ENCODE data around the gene AARSD1.
"Not testable (repeated sequence)": the region's sequence is repeated elsewhere in the genome, so short reads cannot be mapped to it uniquely, and the experiment has no call there.

The AARSD1 gene

DNA sequence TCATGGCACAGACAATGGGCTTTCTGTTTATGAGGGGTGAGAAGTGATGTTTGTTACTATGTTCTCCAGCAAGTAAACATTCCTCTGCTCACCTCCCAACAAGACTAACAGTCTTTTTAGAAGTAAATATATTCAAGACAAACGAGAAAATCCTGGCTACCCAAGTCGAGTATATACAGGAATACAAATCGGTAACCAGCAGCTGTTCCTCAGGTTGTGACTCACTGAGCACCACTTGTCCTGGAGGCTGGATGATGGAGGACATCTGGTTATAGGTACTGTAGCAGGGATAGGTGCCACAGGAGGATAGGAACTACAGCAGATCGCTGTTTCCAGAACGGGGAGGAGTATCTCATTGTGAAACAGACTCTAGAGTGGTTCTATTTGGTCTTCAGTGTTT, 28.6 kb upstream of the AARSD1 start:
- Mint-ChIP-seq H3K36me3 (peaks cover 22 to 49% of the 10 kb centered on the region in 2 donors), H3K4me1 (peaks cover 12 to 25% of the 10 kb centered on the region in 2 donors), H3K4me3 (no peak overlapping the region), H3K27me3 (no peaks in the 10 kb centered on the region), H3K27ac (no peak overlapping the region), H3K9me3 (no peaks in the 10 kb centered on the region)
- ATAC-seq (replicated peaks) (no peak), DNase-seq (no peak)

DNA sequence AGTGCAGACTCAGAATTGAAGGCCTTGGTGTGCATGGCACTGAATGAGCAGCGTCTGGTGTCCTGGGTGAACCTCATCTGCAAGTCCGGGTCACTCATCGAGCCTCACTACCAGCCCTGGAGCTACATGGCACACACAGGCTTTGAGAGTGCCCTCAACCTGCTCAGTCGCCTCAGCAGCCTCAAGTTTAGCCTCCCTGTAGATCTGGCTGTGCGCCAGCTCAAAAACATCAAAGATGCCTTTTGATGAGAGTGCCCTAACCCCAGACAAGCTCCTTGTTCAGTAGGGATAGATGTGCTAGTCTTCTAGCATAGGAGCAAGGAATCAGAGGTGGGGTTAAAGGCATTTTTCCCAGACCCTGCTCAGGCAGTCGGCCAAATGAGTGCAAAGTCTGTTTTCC, 27.2 kb upstream of the AARSD1 start:
- Mint-ChIP-seq H3K4me1 (peaks cover 10 to 22% of the 10 kb centered on the region in 2 donors), H3K9me3 (no peaks in the 10 kb centered on the region), H3K4me3 (no peak overlapping the region), H3K36me3 (peaks cover 22 to 52% of the 10 kb centered on the region in 2 donors), H3K27me3 (no peaks in the 10 kb centered on the region), H3K27ac (peak overlapping the region; percentile 9)
- no peak for ATAC-seq (replicated peaks)
- no peak for DNase-seq

DNA sequence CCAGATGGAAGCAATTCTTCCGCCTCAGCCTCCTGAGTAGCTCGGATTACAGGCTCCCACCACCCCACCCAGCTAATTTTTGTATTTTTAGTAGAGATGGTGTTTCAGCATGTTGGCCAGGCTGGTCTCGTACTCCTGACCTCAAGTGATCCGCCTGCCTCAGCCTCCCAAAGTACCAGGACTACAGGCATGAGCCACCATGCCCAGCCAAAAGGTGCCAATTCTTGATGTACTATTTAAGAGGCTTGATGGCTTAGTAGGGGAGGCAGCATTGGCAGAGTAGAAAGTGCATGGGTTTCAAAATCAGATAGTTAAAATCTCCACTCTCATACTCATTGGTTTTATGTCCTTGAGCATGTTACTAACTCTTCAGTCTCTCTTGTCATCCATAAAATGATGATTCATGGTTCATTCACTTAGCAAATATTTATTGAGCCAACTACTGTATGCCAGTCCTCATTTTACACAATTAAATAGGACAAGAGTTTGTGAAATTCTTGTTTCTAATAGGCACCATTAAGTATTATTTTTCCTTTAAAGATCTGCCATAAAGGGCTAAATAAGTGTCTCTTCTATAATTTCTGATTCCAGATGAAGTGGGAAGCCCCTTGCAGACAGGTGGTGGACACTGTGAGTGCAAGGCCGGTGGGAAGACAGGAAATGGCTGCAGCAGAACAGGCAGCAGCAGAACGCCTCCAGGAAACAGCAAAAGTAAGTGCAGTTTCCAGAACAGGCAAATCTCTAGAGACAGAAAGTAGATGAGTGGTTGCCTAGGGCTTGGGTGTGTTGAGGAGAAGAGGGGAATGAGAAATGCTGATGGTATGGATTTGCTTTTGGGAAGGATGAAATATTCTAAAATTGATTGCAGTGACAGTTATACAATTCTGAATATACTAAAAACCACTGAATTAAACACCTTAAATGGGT, 25.7 kb upstream of the AARSD1 start:
- Mint-ChIP-seq H3K9me3 (no peaks in the 10 kb centered on the region), H3K27ac (peak overlapping the region; percentile 86), H3K36me3 (peaks cover 20 to 49% of the 10 kb centered on the region in 2 donors), H3K27me3 (no peaks in the 10 kb centered on the region), H3K4me3 (no peak overlapping the region), H3K4me1 (peaks cover 16 to 27% of the 10 kb centered on the region in 2 donors)
- DNase-seq (no peak), ATAC-seq (replicated peaks) (no peak)

DNA sequence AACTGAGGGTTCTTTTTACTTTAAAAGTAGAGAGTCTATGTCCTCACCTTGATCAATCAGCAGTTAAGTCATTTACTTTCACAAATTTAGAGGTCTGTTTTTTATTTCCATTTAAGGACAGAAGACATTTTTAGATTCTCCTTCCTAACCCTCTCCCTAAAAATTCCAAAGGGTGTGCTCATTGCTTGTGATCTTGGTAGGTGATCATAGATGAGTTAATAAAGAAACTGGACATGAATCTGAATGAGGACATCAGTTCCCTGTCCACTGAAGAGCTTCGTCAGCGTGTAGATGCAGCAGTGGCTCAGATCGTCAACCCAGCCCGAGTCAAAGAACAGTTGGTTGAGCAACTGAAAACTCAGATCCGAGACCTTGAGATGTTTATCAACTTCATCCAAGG, 24.9 kb upstream of the AARSD1 start:
- Mint-ChIP-seq H3K9me3 (no peaks in the 10 kb centered on the region), H3K4me3 (no peak overlapping the region), H3K27ac (peak overlapping the region; percentile 51), H3K4me1 (peaks cover 22 to 31% of the 10 kb centered on the region in 2 donors), H3K27me3 (no peaks in the 10 kb centered on the region), H3K36me3 (peaks cover 17 to 48% of the 10 kb centered on the region in 2 donors)
- ATAC-seq (replicated peaks) (no peak), DNase-seq (no peak)

DNA sequence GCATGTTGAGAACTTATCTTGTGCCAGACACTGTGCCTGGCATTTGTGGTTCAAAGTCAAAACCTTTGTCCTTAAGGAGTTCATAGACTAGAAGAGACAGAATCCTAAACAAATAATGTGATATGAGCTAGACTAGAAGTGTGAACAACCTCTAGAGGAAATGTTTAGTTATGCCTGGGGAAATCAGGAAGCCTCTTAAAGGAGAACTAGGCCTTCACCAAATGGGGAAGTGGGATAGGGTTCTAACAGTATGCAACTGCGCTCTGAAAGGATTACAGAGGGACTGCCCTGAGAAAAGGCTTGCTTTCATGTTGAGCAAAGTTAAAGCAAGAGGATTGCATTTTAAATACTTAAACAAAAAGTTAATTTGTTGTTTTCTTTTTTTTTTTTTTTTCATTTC, 21.0 kb upstream of the AARSD1 start:
- Mint-ChIP-seq H3K4me3 (peak overlapping the region; percentile 49 to 74), H3K27ac (peak overlapping the region; percentile 60), H3K27me3 (no peaks in the 10 kb centered on the region), H3K4me1 (peaks cover 28 to 63% of the 10 kb centered on the region in 2 donors), H3K9me3 (no peaks in the 10 kb centered on the region), H3K36me3 (peaks cover 17 to 40% of the 10 kb centered on the region in 2 donors)
- peak; percentile 86 for ATAC-seq (replicated peaks)
- peak; percentile 34 for DNase-seq

DNA sequence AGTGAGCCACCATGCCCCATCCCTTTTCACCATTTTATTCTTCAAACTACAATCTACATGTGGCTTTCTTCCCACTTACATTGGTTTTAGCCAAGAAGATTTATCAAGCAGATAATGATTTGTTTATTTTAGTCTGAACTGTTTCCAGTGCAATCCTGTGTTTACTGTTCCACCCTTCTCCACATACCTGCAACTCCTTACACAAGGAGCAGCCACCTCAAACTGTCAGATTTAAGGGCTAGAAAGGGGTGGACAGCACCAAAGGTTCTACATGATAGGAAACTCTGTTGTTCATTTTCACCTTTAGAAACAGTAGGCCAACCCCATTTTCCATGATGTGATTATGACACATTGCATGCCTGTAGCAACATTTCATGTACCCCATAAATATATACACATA, 18.0 kb upstream of the AARSD1 start:
- Mint-ChIP-seq H3K27me3 (no peaks in the 10 kb centered on the region), H3K4me1 (peaks cover 29 to 72% of the 10 kb centered on the region in 2 donors), H3K36me3 (peaks cover 12 to 22% of the 10 kb centered on the region in 2 donors), H3K27ac (peak overlapping the region; percentile 76), H3K9me3 (no peaks in the 10 kb centered on the region), H3K4me3 (peak overlapping the region; percentile 86 to 99)
- ATAC-seq (replicated peaks), result no peak
- no peak for DNase-seq

DNA sequence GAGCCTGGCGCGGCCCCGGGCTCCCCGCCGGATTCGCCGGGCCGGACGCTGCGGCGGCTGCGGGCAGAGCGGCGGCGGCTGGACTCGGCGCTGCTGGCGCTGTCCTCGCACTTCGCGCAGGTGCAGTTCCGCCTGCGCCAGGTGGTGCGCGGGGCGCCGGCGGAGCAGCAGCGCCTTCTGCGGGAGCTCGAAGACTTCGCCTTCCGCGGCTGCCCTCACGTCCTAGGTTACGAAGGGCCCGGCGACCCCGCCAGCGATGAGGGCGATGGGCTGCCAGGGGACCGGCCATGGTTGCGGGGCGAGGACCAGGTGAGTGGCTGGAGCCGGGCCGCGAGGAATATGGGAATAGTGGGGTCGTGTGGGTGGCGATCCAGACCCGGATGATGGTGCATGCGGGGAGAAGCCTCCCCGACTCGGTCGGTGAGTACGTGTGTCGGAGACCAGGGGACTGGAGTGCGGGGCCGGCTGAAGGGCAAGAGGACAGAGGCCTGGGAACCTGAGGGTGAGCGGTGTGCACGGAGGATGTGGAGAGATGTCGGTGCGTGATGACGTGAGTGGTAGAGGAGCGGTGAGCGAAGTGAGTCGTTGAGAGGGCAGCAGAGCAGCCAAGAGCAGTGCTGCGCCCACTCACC, 16.6 kb upstream of the AARSD1 start:
- Mint-ChIP-seq H3K27me3 (no peaks in the 10 kb centered on the region), H3K9me3 (no peaks in the 10 kb centered on the region), H3K4me3 (peak overlapping the region; percentile 86 to 99), H3K27ac (peak overlapping the region; percentile 98), H3K36me3 (peaks cover 12 to 22% of the 10 kb centered on the region in 2 donors), H3K4me1 (peaks cover 28 to 68% of the 10 kb centered on the region in 2 donors)
- DNase-seq (peak; percentile 68), ATAC-seq (replicated peaks) (peak; percentile 73 to 75)

DNA sequence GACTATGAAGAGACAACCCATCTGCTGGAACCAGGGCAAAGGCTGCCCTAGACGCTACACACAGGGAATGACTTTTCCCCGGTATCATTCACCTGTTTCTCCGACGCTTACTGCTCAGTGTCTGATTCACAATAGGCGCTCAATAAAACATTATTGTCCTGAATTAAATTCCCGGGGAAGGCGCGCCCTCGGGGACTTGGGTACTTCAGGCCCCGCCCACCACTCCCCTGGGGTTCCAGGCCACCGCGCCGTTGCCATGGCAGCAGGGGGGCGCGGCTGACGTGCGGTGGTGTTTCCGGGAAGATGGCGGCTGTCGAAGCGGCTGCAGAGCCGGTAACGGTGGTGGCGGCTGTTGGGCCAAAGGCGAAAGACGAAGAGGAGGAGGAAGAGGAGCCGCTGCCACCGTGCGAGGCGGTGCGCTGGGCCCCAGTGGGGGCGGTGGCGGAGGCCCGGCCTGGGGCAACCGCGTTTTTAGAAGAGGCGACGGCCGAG, 16.1 kb upstream of the AARSD1 start, which contains the start of gene RUNDC1:
RUNDC1 (plus strand) TSS at position 292 of the 492 bp plus-strand sequence; CDS start at position 304, 12 bp downstream.
- peak; percentile 81 for DNase-seq
- Mint-ChIP-seq H3K36me3 (peaks cover 12 to 22% of the 10 kb centered on the region in 2 donors), H3K4me1 (peaks cover 26 to 65% of the 10 kb centered on the region in 2 donors), H3K27me3 (no peaks in the 10 kb centered on the region), H3K9me3 (no peaks in the 10 kb centered on the region), H3K4me3 (peak within 1 kb of the TSS; percentile 86 to 99), H3K27ac (peak within 1 kb of the TSS; percentile 98)
- ATAC-seq (replicated peaks), result peak; percentile 68 to 74

DNA sequence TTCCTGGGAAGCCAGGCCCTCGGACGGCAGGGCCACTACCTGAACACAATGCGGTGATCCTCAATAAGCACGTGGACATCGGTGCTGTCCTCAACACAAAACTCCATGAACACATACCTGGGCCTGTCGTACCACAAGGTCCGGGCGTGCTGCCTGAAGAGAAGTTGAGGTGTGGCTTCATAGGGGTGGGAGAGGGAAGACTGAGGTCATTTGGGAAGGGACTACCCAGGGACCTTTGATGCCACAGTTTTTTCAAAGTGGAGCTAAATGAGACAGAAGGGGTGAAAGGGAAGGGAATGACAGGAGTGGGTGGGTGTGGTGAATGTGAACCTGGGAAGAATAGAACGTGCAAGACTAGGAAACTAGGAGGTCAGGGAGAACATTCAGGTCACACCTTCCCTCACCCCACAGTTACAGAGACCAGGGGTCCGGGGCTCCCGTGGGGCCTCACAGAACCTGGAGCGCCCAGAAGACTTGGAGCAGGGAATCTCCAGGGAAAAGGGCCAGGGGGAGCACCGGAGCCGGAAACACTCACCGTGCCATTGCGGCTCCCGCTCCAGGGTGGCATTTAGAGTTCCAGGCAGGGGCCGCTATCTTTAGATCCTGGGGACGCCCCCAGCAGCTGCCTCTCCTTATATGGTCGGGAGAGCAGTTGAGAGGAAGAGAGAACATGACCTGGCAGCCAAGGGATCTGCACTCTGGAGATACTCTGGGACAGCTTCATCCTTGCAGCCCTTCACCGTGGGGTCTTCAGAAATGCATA, 15.4 kb upstream of the AARSD1 start, which contains the start of gene PTGES3L:
PTGES3L (minus strand) TSS at position 570 of the 763 bp plus-strand sequence; CDS start at position 543, 27 bp downstream.
- ATAC-seq (replicated peaks) (peak; percentile 49 to 54), DNase-seq (peak; percentile 24)
- Mint-ChIP-seq H3K27me3 (no peaks in the 10 kb centered on the region), H3K9me3 (no peaks in the 10 kb centered on the region), H3K4me3 (peak within 1 kb of the TSS; percentile 86 to 99), H3K36me3 (peaks cover 9 to 17% of the 10 kb centered on the region in 2 donors), H3K27ac (peak within 1 kb of the TSS; percentile 98), H3K4me1 (peaks cover 22 to 58% of the 10 kb centered on the region in 2 donors)

DNA sequence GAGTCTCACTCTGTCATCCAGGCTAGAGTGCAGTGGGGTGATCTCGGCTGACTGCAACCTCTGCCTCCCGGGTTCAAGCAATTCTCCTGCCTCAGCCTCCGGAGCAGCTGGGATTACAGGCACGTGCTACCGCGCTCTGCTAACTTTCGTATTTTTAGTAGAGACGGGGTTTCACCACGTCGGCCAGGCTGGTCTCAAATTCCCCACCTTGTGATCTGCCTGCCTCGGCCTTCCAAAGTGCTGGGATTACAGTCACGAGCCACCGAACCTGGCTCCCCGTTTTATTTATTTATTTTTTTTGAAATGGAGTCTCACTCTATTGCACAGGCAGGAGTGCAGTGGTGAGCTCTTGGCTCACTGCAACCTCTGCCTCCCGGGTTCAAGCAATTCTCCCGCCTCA, 11.4 kb upstream of the AARSD1 start:
- H3K4me3 Mint-ChIP-seq; H3K9me3 Mint-ChIP-seq; H3K36me3 Mint-ChIP-seq; H3K27me3 Mint-ChIP-seq; H3K27ac Mint-ChIP-seq; ATAC-seq (replicated peaks); DNase-seq: not testable (repeated sequence)
- H3K4me1 Mint-ChIP-seq, result peaks cover 8 to 19% of the 10 kb centered on the region in 2 donors

DNA sequence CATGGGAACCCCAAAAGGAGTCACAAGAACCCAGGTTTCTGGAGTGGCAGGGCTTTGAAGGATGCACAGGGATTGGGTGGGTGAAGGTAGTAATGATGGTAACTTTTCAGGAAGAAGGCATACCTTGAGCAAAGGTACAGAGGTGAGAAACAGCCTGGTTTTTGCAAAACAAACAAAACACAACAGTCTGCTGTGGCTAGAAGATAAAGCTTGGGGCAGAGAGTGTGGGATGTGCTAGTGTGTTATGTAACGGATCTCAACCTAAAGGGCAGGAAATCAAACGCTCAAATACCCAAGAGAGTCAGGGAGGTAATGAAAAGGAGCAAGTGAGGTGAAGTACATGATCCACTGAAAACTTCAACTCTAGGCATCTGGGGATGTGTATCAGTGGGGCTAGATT, 11.0 kb upstream of the AARSD1 start:
- peaks cover 0 to 1% of the 10 kb centered on the region in 2 donors for H3K36me3 Mint-ChIP-seq

DNA sequence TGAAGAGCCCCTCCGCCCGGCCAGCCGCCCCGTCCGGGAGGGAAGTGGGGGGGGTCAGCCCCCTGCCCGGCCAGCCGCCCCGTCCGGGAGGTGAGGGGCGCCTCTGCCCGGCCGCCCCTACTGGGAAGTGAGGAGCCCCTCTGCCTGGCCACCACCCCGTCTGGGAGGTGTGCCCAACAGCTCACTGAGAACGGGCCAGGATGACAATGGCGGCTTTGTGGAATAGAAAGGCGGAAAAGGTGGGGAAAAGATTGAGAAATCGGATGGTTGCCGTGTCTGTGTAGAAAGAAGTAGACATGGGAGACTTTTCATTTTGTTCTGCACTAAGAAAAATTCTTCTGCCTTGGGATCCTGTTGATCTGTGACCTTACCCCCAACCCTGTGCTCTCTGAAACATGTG, 9.1 kb upstream of the AARSD1 start:
- not testable (repeated sequence) for DNase-seq; H3K27ac Mint-ChIP-seq; H3K27me3 Mint-ChIP-seq; H3K36me3 Mint-ChIP-seq; H3K9me3 Mint-ChIP-seq; H3K4me1 Mint-ChIP-seq; ATAC-seq (replicated peaks); H3K4me3 Mint-ChIP-seq

More for the DNA sequence above, 11.0 kb upstream of the AARSD1 start:
- DNase-seq (no peak), ATAC-seq (replicated peaks) (no peak)
- peaks cover 8 to 16% of the 10 kb centered on the region in 2 donors for H3K4me1 Mint-ChIP-seq
- H3K9me3 Mint-ChIP-seq, result no peaks in the 10 kb centered on the region
- no peak overlapping the region for H3K4me3 Mint-ChIP-seq
- H3K27ac Mint-ChIP-seq, result no peak overlapping the region
- no peaks in the 10 kb centered on the region for H3K27me3 Mint-ChIP-seq

DNA sequence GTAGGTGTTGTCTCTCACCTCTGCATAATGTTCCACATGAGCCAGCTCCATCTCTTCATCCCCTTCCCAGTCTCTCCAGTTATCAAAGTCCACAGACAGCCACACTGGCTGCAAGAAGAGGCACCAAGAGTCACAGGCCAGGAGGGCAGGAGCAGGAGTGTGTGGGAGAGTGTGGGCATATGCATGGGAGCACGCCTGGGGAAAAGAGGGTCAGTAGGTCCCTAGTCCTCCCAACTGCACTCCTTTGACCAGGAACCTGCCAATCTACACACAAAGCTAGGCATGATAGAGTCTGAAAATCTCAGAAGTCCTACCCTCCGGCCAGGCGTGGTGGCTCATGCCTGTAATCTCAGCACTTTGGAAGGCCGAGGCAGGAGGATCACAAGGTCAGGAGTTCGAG, 7.3 kb upstream of the AARSD1 start:
- no peaks in the 10 kb centered on the region for H3K27me3 Mint-ChIP-seq

More for the DNA sequence above, 7.3 kb upstream of the AARSD1 start:
- Mint-ChIP-seq H3K9me3 (no peaks in the 10 kb centered on the region), H3K36me3 (no peaks in the 10 kb centered on the region), H3K4me3 (no peak overlapping the region), H3K4me1 (peaks cover 0 to 4% of the 10 kb centered on the region in 2 donors), H3K27ac (no peak overlapping the region)
- ATAC-seq (replicated peaks) (no peak), DNase-seq (no peak)
